ENCODE results near the gene SMAD6.

- TF ChIP-seq CTCF (tag by site-specific recombination; IDR thresholded peaks at IDR 0.05) = no peak
- no peak for TF ChIP-seq ZNF76 (tag by site-specific recombination; IDR thresholded peaks at IDR 0.05; ENCODE audit: borderline replicate concordance, low read depth)
- TF ChIP-seq ZNF660 (tag by site-specific recombination; IDR thresholded peaks at IDR 0.05) = no peak
- TF ChIP-seq PATZ1 (tag by site-specific recombination; IDR thresholded peaks at IDR 0.05) = no peak
These were observed 40.2 kb downstream of the SMAD6 start for GRCh38 chr15:66742286-66742685.
